Osteoblast (primary cell): ENCODE measurements around the gene KRTAP4-6. TPM values are rescaled to one million over a fixed set of nuclear protein-coding genes. Genes with fewer than 3 reads are reported as not detected.
"Not testable (repeated sequence)": the region's sequence is repeated elsewhere in the genome, so short reads cannot be mapped to it uniquely, and the experiment has no call there.

Experiments
- DNase-seq: peaks from one replicate; pipeline ENCODE4 v3.0.0; 2011; ENCODE audit warnings: low spot score, mixed read lengths; ENCODE audit not compliant: insufficient read length; ENCODE audit errors: missing footprints
- H2AFZ ChIP-seq: 2 replicates; pipeline ENCODE4 v1.6.0; 2011; ENCODE audit warnings: mild to moderate bottlenecking, low read length
- H3K27ac ChIP-seq: 2 replicates; pipeline ENCODE4 v1.5.1; 2011; ENCODE audit warnings: mild to moderate bottlenecking, low read depth, low read length, moderate library complexity
- H3K27me3 ChIP-seq: 2 replicates; pipeline ENCODE4 v1.6.0; 2012; ENCODE audit warnings: mild to moderate bottlenecking, control low read depth, inconsistent platforms, low read length, moderate library complexity; ENCODE audit not compliant: insufficient read depth
- H3K36me3 ChIP-seq: 2 replicates; pipeline ENCODE4 v1.5.1; 2011; ENCODE audit warnings: mild to moderate bottlenecking, low read length, control low read depth, moderate library complexity; ENCODE audit not compliant: insufficient read depth
- H3K4me1 ChIP-seq: 2 replicates; pipeline ENCODE4 v1.5.1; 2011; ENCODE audit warnings: mild to moderate bottlenecking, low read length, control low read depth, moderate library complexity; ENCODE audit not compliant: insufficient read depth
- H3K4me2 ChIP-seq: 2 replicates; pipeline ENCODE4 v1.6.0; 2011; ENCODE audit warnings: mild to moderate bottlenecking, low read length; ENCODE audit not compliant: insufficient read depth
- H3K4me3 ChIP-seq: fragments of 200-600 bp; sonication (generic); 3 replicates; pipeline ENCODE4 v1.5.1; 2012; ENCODE audit warnings: mild to moderate bottlenecking, low read length, inconsistent platforms; ENCODE audit not compliant: insufficient read depth
- H3K79me2 ChIP-seq: 2 replicates; pipeline ENCODE4 v1.6.0; 2012; ENCODE audit warnings: mild to moderate bottlenecking, low read length, control low read depth, inconsistent platforms; ENCODE audit not compliant: insufficient read depth
- H3K9me3 ChIP-seq: 2 replicates; pipeline ENCODE4 v1.5.1; 2011; ENCODE audit warnings: low read depth, low read length, control low read depth
- H4K20me1 ChIP-seq: 2 replicates; pipeline ENCODE4 v1.6.0; 2012; ENCODE audit warnings: mild to moderate bottlenecking, low read length, control low read depth; ENCODE audit not compliant: insufficient read depth
- total RNA-seq: library from RNA; depleted of rRNA; stranded (reverse); fragments of >200 nt; gene quantifications from 2 replicates; pipeline ENCODE4 v1.2.3, GENCODE V29; 2012
- TF ChIP-seq, protein P1 (sequence below): IDR thresholded peaks from 2 replicates; pipeline ENCODE4 v1.5.1; 2011; ENCODE audit warnings: mild to moderate bottlenecking, low read depth, low read length, moderate library complexity; ENCODE audit errors: extremely low read depth

KRTAP4-6 gene
- total RNA-seq, 1 donor, result not detected

DNA sequence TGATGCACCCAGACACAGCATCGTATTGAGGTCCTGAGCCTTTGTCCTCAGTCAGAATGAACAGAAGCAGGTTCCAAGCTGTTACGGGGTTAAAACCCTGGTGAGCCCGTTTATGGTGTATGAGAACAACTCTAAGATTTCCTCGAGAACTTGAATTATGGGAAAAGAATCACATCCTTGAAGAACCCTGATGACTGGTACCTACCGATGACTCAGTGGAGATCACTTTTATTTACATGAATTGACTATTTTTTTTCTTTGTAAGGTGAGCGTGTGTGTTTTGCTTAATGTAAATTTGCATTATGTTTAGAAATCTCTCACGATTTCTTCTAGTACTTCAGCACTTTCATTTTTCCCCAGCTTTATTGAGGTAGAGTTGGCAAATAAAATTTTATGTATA is 23.5 kb upstream of the KRTAP4-6 start:
- Histone ChIP-seq H2AFZ (peak overlapping the region; percentile 2), H3K4me3 (no peak overlapping the region), H3K36me3 (no peaks in the 10 kb centered on the region), H4K20me1 (no peaks in the 10 kb centered on the region), H3K27me3 (no peaks in the 10 kb centered on the region), H3K4me2 (peak overlapping the region; percentile 6), H3K9me3 (no peaks in the 10 kb centered on the region), H3K79me2 (no peaks in the 10 kb centered on the region), H3K27ac (no peak overlapping the region), H3K4me1 (no peaks in the 10 kb centered on the region)
- TF ChIP-seq, protein P1, sequence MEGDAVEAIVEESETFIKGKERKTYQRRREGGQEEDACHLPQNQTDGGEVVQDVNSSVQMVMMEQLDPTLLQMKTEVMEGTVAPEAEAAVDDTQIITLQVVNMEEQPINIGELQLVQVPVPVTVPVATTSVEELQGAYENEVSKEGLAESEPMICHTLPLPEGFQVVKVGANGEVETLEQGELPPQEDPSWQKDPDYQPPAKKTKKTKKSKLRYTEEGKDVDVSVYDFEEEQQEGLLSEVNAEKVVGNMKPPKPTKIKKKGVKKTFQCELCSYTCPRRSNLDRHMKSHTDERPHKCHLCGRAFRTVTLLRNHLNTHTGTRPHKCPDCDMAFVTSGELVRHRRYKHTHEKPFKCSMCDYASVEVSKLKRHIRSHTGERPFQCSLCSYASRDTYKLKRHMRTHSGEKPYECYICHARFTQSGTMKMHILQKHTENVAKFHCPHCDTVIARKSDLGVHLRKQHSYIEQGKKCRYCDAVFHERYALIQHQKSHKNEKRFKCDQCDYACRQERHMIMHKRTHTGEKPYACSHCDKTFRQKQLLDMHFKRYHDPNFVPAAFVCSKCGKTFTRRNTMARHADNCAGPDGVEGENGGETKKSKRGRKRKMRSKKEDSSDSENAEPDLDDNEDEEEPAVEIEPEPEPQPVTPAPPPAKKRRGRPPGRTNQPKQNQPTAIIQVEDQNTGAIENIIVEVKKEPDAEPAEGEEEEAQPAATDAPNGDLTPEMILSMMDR, result no peak
- peak; percentile 37 for DNase-seq

DNA sequence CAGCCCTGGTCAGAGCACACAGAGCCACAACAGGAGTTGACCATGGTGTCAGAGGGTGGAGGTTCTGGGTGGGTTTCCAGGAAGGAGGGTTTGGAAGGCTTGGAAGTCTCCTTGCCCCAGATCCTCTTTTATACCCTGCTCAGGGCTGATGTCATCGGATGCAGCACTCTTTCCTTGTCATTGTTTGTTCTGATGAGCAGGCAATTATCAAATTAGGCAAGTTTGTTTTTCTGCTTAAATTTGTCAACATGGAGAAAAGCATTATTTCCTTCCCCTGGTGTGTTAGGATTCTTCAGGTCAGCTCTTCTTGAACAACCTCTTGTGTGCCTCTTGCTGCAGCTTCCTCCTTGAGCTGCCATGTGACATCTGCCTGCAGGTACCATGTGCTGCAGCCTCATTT is 20.3 kb upstream of the KRTAP4-6 start, which contains the start of gene KRTAP4-4:
Gene KRTAP4-4, minus strand, starts transcription at position 101 of the 400 bp plus-strand sequence. Its CDS starts 57 bp downstream, at position 44.
- H3K27ac ChIP-seq, result no peak within 1 kb of the TSS

DNA sequence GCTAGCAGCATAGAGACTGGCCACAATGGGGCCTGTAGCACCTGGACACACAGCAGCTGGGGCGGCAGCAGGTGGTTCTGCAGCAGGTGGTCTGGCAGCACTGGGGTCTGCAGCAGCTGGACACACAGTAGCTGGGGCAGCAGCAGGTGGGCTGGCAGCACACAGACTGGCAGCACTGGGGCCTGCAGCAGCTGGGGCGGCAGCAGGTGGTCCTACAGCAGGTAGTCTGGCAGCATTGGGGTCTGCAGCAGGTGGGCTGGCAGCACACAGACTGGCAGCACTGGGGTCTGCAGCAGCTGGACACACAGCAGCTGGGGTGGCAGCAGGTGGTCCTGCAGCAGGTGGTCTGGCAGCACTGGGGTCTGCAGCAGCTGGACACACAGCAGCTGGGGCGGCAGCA is 19.8 kb upstream of the KRTAP4-6 start:
- not testable (repeated sequence) for H3K4me3 ChIP-seq, H4K20me1 ChIP-seq, H3K9me3 ChIP-seq, H3K27me3 ChIP-seq, H3K79me2 ChIP-seq, DNase-seq, H2AFZ ChIP-seq, H3K36me3 ChIP-seq, H3K4me1 ChIP-seq, H3K4me2 ChIP-seq, H3K27ac ChIP-seq

More for the DNA sequence above, 20.3 kb upstream of the KRTAP4-6 start, which contains the start of gene KRTAP4-4:
- TF ChIP-seq, protein P1, result no peak
- H3K36me3 ChIP-seq, result no peaks in the 10 kb centered on the region
- H3K79me2 ChIP-seq, result no peaks in the 10 kb centered on the region
- no peaks in the 10 kb centered on the region for H3K9me3 ChIP-seq
- no peaks in the 10 kb centered on the region for H3K27me3 ChIP-seq
- DNase-seq, result no peak
- H4K20me1 ChIP-seq, result no peaks in the 10 kb centered on the region
- no peak within 1 kb of the TSS for H2AFZ ChIP-seq
- H3K4me3 ChIP-seq, result no peak within 1 kb of the TSS
- no peaks in the 10 kb centered on the region for H3K4me1 ChIP-seq
- no peak within 1 kb of the TSS for H3K4me2 ChIP-seq

- H3K4me3 ChIP-seq, result no peak overlapping the region
- no peaks in the 10 kb centered on the region for H3K4me1 ChIP-seq
- H3K9me3 ChIP-seq, result no peaks in the 10 kb centered on the region
- no peak for DNase-seq
- H4K20me1 ChIP-seq, result no peaks in the 10 kb centered on the region
- no peaks in the 10 kb centered on the region for H3K36me3 ChIP-seq
- no peak overlapping the region for H3K27ac ChIP-seq
- H3K4me2 ChIP-seq, result no peak overlapping the region
- no peaks in the 10 kb centered on the region for H3K79me2 ChIP-seq
- no peak overlapping the region for H2AFZ ChIP-seq
- TF ChIP-seq, protein P1, result no peak
- no peaks in the 10 kb centered on the region for H3K27me3 ChIP-seq
Measured at GRCh38 chr17:41153856-41154255, 13.5 kb upstream of the KRTAP4-6 start.
